ENCODE data around the gene CTU2.

DNA sequence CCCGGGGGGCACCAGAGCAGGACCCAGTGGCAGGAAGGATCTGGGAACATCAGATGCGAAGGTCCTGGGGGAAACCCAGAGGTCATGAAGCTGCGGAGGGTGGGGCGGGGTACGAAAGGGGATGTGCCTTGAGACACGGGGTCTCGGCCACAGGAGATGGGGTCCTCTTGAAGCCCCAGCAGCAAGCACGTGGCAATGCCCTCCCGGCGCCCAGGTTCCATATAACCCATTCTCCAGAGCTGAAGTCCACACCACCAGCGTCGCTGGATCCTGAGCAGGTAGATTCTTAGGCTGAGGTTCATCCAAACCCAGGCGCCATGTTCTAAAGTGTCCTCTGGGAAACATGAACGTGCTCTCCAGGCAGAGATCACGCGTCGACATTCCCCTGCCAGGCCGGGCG lies 57.8 kb downstream of the CTU2 start:
- TF ChIP-seq EP300 (IDR thresholded peaks at IDR 0.05; ENCODE audit: low read depth): no peak
- TF ChIP-seq POLR2A (IDR thresholded peaks at IDR 0.05): no peak
- TF ChIP-seq, protein P1, sequence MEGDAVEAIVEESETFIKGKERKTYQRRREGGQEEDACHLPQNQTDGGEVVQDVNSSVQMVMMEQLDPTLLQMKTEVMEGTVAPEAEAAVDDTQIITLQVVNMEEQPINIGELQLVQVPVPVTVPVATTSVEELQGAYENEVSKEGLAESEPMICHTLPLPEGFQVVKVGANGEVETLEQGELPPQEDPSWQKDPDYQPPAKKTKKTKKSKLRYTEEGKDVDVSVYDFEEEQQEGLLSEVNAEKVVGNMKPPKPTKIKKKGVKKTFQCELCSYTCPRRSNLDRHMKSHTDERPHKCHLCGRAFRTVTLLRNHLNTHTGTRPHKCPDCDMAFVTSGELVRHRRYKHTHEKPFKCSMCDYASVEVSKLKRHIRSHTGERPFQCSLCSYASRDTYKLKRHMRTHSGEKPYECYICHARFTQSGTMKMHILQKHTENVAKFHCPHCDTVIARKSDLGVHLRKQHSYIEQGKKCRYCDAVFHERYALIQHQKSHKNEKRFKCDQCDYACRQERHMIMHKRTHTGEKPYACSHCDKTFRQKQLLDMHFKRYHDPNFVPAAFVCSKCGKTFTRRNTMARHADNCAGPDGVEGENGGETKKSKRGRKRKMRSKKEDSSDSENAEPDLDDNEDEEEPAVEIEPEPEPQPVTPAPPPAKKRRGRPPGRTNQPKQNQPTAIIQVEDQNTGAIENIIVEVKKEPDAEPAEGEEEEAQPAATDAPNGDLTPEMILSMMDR (IDR thresholded peaks at IDR 0.05): no peak
- no peak for TF ChIP-seq POLR2AphosphoS5 (IDR thresholded peaks at IDR 0.05)

Measured in transverse colon (tissue), 4 donors.